Astrocyte (in vitro differentiated cells and primary cell): ENCODE data around the gene PSD4. TPM values are rescaled to one million over a fixed set of nuclear protein-coding genes. Genes with fewer than 3 reads are reported as not detected.
A peak's percentile ranks its signal among the peaks of the same experiment; 100 is the strongest.

Experiments
- DNase-seq: peaks from one replicate; pipeline ENCODE4 v3.0.0-alpha.2; 2010; ENCODE audit warnings: low read depth
- FAIRE-seq: peaks from 2 replicates; lab custom pipeline; 2011; peaks lifted over from hg19 to GRCh38; lab: Jason Lieb, UNC
- H2AFZ ChIP-seq: 2 replicates; pipeline ENCODE4 v1.6.0; 2012; ENCODE audit warnings: low read depth, low read length, inconsistent platforms
- H3K27ac ChIP-seq: 2 replicates; pipeline ENCODE4 v1.5.1; 2011; ENCODE audit warnings: low read depth, low read length, inconsistent platforms
- H3K27me3 ChIP-seq: 2 replicates; pipeline ENCODE4 v1.6.0; 2011; ENCODE audit warnings: low read length, inconsistent platforms; ENCODE audit not compliant: insufficient read depth
- H3K36me3 ChIP-seq: 2 replicates; pipeline ENCODE4 v1.5.1; 2011; ENCODE audit warnings: low read length, inconsistent platforms; ENCODE audit not compliant: insufficient read depth
- H3K4me1 ChIP-seq: 2 replicates; pipeline ENCODE4 v1.5.1; 2011; ENCODE audit warnings: low read length, inconsistent platforms; ENCODE audit not compliant: insufficient read depth
- H3K4me2 ChIP-seq: 2 replicates; pipeline ENCODE4 v1.6.0; 2012; ENCODE audit warnings: low read length, inconsistent platforms
- H3K4me3 ChIP-seq: 2 replicates; pipeline ENCODE4 v1.5.1; 2011; ENCODE audit warnings: low read depth, mild to moderate bottlenecking, low read length, inconsistent platforms; ENCODE audit not compliant: insufficient read depth
- H3K79me2 ChIP-seq: 2 replicates; pipeline ENCODE4 v1.6.0; 2012; ENCODE audit warnings: mild to moderate bottlenecking, low read length, inconsistent platforms; ENCODE audit not compliant: insufficient read depth
- H3K9ac ChIP-seq: 2 replicates; pipeline ENCODE4 v1.6.0; 2012; ENCODE audit warnings: mild to moderate bottlenecking, low read length, inconsistent platforms
- H3K9me3 ChIP-seq: 2 replicates; pipeline ENCODE4 v1.5.1; 2012; ENCODE audit warnings: low read depth, mild to moderate bottlenecking, low read length, inconsistent platforms; ENCODE audit not compliant: insufficient read depth
- H4K20me1 ChIP-seq: 2 replicates; pipeline ENCODE4 v1.6.0; 2012; ENCODE audit warnings: low read length, inconsistent platforms; ENCODE audit not compliant: insufficient read depth
- H3K27ac Mint-ChIP-seq: one replicate; pipeline ENCODE4 v1.8.0; 2021; ENCODE audit warnings: mild to moderate bottlenecking, mixed read lengths; ENCODE audit not compliant: unreplicated experiment
- H3K27me3 Mint-ChIP-seq: one replicate; pipeline ENCODE4 v1.8.0; 2021; ENCODE audit warnings: low read depth, mixed read lengths; ENCODE audit not compliant: unreplicated experiment
- H3K36me3 Mint-ChIP-seq: one replicate; pipeline ENCODE4 v1.8.0; 2021; ENCODE audit warnings: low read depth, mixed read lengths; ENCODE audit not compliant: unreplicated experiment
- H3K4me1 Mint-ChIP-seq: one replicate; pipeline ENCODE4 v1.8.0; 2021; ENCODE audit warnings: low read depth, mixed read lengths; ENCODE audit not compliant: unreplicated experiment
- H3K4me3 Mint-ChIP-seq: one replicate; pipeline ENCODE4 v1.8.0; 2021; ENCODE audit warnings: mild to moderate bottlenecking, moderate library complexity, mixed read lengths; ENCODE audit not compliant: unreplicated experiment
- H3K9me3 Mint-ChIP-seq: one replicate; pipeline ENCODE4 v1.8.0; 2021; ENCODE audit warnings: mild to moderate bottlenecking, mixed read lengths; ENCODE audit not compliant: unreplicated experiment
- CTCF ChIP-seq: IDR thresholded peaks from 2 replicates; pipeline ENCODE4 v1.5.1; 2011; ENCODE audit warnings: low read depth, mild to moderate bottlenecking, inconsistent platforms, low read length, moderate library complexity; ENCODE audit not compliant: insufficient read depth
- EZH2 ChIP-seq: IDR thresholded peaks from 2 replicates; pipeline ENCODE4 v1.6.1; 2012; ENCODE audit warnings: mild to moderate bottlenecking, low read length, inconsistent platforms; ENCODE audit not compliant: insufficient read depth
- total RNA-seq: library from RNA; stranded (reverse); gene quantifications from 2 replicates; pipeline ENCODE4 v1.2.1, GENCODE V29; 2021

Gene PSD4
- total RNA-seq, 1 donor from 2014 or later, result 4.0 TPM

GRCh38 chr2:113209646-113210171 lies 35.9 kb downstream of the PSD4 start:
- Histone ChIP-seq H3K27me3 (no peaks in the 10 kb centered on the region), H3K4me2 (no peak overlapping the region), H3K27ac (no peak overlapping the region), H3K4me1 (peaks cover 24% of the 10 kb centered on the region), H3K36me3 (no peaks in the 10 kb centered on the region), H4K20me1 (no peaks in the 10 kb centered on the region), H2AFZ (no peak overlapping the region), H3K4me3 (no peak overlapping the region), H3K9me3 (no peaks in the 10 kb centered on the region), H3K79me2 (no peaks in the 10 kb centered on the region), H3K9ac (no peak overlapping the region)
- no peak for TF ChIP-seq CTCF
- TF ChIP-seq EZH2, result no peak
- Mint-ChIP-seq H3K36me3 (peaks cover 2% of the 10 kb centered on the region), H3K27me3 (peaks cover 12% of the 10 kb centered on the region), H3K4me3 (peak overlapping the region; percentile 61), H3K9me3 (peaks cover 3% of the 10 kb centered on the region), H3K27ac (peak overlapping the region; percentile 8), H3K4me1 (peaks cover 21% of the 10 kb centered on the region)
- DNase-seq, result no peak
- FAIRE-seq, result no peak

- H3K4me3 Mint-ChIP-seq, result no peak overlapping the region
- no peaks in the 10 kb centered on the region for H3K36me3 ChIP-seq
- peak overlapping the region; percentile 70 for H3K27ac Mint-ChIP-seq
- no peaks in the 10 kb centered on the region for H3K9me3 ChIP-seq
- no peaks in the 10 kb centered on the region for H3K79me2 ChIP-seq
- peak overlapping the region; percentile 32 for H3K4me2 ChIP-seq
- peaks cover 24% of the 10 kb centered on the region for H3K4me1 ChIP-seq
- no peak overlapping the region for H3K4me3 ChIP-seq
- peaks cover 3% of the 10 kb centered on the region for H3K9me3 Mint-ChIP-seq
- H3K27ac ChIP-seq, result peak overlapping the region; percentile 39
- peaks cover 4% of the 10 kb centered on the region for H3K36me3 Mint-ChIP-seq
- H3K4me1 Mint-ChIP-seq, result peaks cover 21% of the 10 kb centered on the region
- peak overlapping the region; percentile 13 for H3K9ac ChIP-seq
- no peaks in the 10 kb centered on the region for H3K27me3 ChIP-seq
- DNase-seq (peak; percentile 85), FAIRE-seq (peak; percentile 73)
- H4K20me1 ChIP-seq, result no peaks in the 10 kb centered on the region
- TF ChIP-seq EZH2 (no peak), CTCF (no peak)
- peaks cover 8% of the 10 kb centered on the region for H3K27me3 Mint-ChIP-seq
- peak overlapping the region; percentile 68 for H2AFZ ChIP-seq
These were observed 37.7 kb downstream of the PSD4 start for GRCh38 chr2:113211226-113212105.
